Vagina (tissue), 2 donors: ENCODE results near the gene KCTD18. TPM values are rescaled to one million over a fixed set of nuclear protein-coding genes. Genes with fewer than 3 reads are reported as not detected.

Experiments used
- DNase-seq, 2 donors: peaks; one replicate each; pipeline ENCODE4 v3.0.0-alpha.2; 2017; ENCODE audit errors: extremely low spot score in 2 of 2
- H3K27ac ChIP-seq: fragments of 200-600 bp; sonication (generic); one replicate; pipeline ENCODE4 v1.5.1; 2019
- H3K27me3 ChIP-seq: fragments of 200-600 bp; sonication (generic); one replicate; pipeline ENCODE4 v1.5.1; 2019
- H3K36me3 ChIP-seq, 2 donors: fragments of 200-600 bp; sonication (generic); one replicate each; pipeline ENCODE4 v1.5.1; 2017 to 2019
- H3K4me1 ChIP-seq: fragments of 200-600 bp; sonication (generic); one replicate; pipeline ENCODE4 v1.5.1; 2019
- H3K4me3 ChIP-seq, 2 donors: fragments of 200-600 bp; sonication (generic); 1 replicate in 1 of 2; 2 replicates in 1 of 2; pipeline ENCODE4 v1.5.1; 2016 to 2019
- H3K9me3 ChIP-seq: fragments of 200-600 bp; sonication (generic); one replicate; pipeline ENCODE4 v1.5.1; 2019
- POLR2A ChIP-seq, 2 donors: fragments of 450-650 bp; IDR thresholded peaks; one replicate each; pipeline ENCODE4 v1.6.1; 2017; ENCODE audit warnings: antibody characterized with exemption in 2 of 2, mild to moderate bottlenecking in 2 of 2, moderate library complexity in 2 of 2
- POLR2AphosphoS5 ChIP-seq, 2 donors: sonication (generic); formaldehyde crosslinking; IDR thresholded peaks; one replicate each; pipeline ENCODE4 v1.9.0; 2017; ENCODE audit warnings: antibody characterized with exemption in 2 of 2, mild to moderate bottlenecking in 2 of 2, low read depth in 1 of 2; ENCODE audit not compliant: insufficient read depth in 1 of 2
- intact Hi-C: fragments of 100-400 bp; cut with DNase I; formaldehyde crosslinking; loops from one replicate; pipeline ENCODE4 v1.15.1; 2023
- total RNA-seq: library from RNA; depleted of rRNA; stranded (reverse); fragments of >200 nt; gene quantifications from one replicate; pipeline ENCODE4 v1.2.3, GENCODE V29; 2016
- TF ChIP-seq, protein P1 (sequence below), 3 experiments: fragments of 450-650 bp in 2 of 3; fragments of 200-600 bp in 1 of 3; sonication (generic) in 1 of 3; IDR thresholded peaks; one replicate each; pipeline ENCODE4 v1.5.1; 2017 to 2019; ENCODE audit warnings: antibody characterized with exemption in 3 of 3, mild to moderate bottlenecking in 2 of 3, moderate library complexity in 2 of 3

The KCTD18 gene
- total RNA-seq, 1 donor from 2014 or later = 16.9 TPM

DNA sequence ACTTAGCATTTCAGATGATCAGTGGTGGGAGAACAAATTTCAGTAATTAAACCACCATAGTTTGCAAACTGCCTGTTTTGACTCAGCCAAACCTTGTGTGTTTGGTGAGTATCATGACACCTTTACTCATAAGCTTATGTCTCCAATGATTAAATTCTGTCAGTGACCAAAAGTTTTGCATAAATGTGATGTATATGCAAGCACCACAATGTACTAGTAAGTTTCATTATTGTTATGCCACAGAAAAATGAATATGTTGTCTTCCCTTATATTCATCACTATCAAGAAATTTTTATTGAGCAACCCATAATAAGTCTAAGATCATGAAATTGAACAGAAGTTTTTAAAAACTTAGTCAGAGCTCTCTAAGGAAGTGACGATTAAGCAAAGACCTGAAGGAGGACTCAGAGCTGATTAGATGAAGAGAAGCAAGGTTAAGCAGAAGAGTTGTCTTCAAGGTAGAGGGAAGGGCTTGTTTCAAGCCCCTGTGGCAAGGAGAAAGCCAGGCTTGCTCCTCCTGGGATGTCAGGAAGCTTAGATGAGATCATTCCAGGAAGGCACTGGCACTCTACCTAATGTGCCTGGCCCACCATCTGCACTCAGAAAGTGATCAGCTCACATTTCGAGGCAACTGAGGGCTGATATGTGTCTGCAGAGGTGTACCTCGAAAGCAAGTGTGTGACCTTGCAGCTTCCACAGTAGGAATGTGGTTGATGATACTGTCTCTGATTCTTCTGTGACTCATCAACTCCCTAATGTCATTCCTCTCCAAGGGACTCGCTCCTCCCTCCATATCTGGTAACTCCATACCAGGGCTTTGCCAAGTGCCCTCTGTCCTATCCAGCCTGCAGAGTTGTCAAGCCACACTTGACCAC lies 54.7 kb downstream of the KCTD18 start:
- intact Hi-C loops = loop anchor here (10.0 kb wide), 1 partner anchor 150 kb away; the partner anchor contains the start of gene SPATS2L
- Histone ChIP-seq H3K27ac (no peak overlapping the region), H3K36me3 (peaks cover 0 to 9% of the 10 kb centered on the region in 2 donors), H3K27me3 (no peaks in the 10 kb centered on the region), H3K4me1 (peaks cover 19% of the 10 kb centered on the region), H3K4me3 (no peak overlapping the region), H3K9me3 (no peaks in the 10 kb centered on the region)
- DNase-seq = no peak
- TF ChIP-seq, protein P1, sequence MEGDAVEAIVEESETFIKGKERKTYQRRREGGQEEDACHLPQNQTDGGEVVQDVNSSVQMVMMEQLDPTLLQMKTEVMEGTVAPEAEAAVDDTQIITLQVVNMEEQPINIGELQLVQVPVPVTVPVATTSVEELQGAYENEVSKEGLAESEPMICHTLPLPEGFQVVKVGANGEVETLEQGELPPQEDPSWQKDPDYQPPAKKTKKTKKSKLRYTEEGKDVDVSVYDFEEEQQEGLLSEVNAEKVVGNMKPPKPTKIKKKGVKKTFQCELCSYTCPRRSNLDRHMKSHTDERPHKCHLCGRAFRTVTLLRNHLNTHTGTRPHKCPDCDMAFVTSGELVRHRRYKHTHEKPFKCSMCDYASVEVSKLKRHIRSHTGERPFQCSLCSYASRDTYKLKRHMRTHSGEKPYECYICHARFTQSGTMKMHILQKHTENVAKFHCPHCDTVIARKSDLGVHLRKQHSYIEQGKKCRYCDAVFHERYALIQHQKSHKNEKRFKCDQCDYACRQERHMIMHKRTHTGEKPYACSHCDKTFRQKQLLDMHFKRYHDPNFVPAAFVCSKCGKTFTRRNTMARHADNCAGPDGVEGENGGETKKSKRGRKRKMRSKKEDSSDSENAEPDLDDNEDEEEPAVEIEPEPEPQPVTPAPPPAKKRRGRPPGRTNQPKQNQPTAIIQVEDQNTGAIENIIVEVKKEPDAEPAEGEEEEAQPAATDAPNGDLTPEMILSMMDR (IDR thresholded peaks at IDR 0.05) = no peak
- no peak for TF ChIP-seq POLR2A (IDR thresholded peaks at IDR 0.05)
- TF ChIP-seq POLR2AphosphoS5 (IDR thresholded peaks at IDR 0.05; ENCODE audit: insufficient read depth in 1 of 2, low read depth in 1 of 2) = no peak

DNA sequence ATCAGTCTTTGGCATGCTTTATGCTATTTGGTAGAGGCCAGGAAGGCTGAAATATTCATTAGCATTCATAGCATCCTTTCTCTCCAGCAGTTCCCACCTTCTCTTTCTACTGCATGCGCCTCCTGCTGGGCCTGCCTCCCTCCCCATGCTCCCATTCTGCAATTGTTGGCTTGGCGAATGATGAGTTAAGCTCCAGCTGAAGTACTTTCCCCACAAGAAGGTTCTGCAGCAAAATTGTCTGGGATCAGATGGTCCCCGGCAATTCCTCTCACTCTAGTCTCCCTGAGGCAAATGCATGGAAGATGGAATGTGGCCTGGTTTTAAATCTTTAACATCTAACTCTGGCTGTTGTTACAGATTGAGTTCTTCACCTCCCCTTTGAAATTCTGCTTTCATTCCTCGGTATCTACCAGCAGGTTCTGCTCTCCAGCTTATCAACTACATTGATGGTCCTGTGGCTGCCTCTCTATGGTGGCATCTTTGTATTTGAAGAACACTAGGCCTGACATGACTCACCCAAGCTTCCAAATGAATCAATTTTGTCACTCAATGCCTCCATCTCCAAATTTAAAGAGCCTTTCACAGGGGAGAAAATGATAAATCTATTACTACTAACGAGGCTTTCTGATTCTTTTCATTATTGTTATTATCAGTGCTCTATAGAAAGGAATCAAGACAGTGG lies 55.9 kb downstream of the KCTD18 start:
- Histone ChIP-seq H3K4me1 (peaks cover 15% of the 10 kb centered on the region), H3K9me3 (no peaks in the 10 kb centered on the region), H3K36me3 (peaks cover 0 to 9% of the 10 kb centered on the region in 2 donors), H3K27ac (no peak overlapping the region), H3K4me3 (no peak overlapping the region), H3K27me3 (no peaks in the 10 kb centered on the region)
- TF ChIP-seq, protein P1 (IDR thresholded peaks at IDR 0.05) = no peak
- no peak for TF ChIP-seq POLR2AphosphoS5 (IDR thresholded peaks at IDR 0.05; ENCODE audit: insufficient read depth in 1 of 2, low read depth in 1 of 2)
- TF ChIP-seq POLR2A (IDR thresholded peaks at IDR 0.05) = no peak
- no peak for DNase-seq
- intact Hi-C loops = loop anchor here (10.0 kb wide), 1 partner anchor 149 kb away; the partner anchor contains the start of gene SPATS2L

DNA sequence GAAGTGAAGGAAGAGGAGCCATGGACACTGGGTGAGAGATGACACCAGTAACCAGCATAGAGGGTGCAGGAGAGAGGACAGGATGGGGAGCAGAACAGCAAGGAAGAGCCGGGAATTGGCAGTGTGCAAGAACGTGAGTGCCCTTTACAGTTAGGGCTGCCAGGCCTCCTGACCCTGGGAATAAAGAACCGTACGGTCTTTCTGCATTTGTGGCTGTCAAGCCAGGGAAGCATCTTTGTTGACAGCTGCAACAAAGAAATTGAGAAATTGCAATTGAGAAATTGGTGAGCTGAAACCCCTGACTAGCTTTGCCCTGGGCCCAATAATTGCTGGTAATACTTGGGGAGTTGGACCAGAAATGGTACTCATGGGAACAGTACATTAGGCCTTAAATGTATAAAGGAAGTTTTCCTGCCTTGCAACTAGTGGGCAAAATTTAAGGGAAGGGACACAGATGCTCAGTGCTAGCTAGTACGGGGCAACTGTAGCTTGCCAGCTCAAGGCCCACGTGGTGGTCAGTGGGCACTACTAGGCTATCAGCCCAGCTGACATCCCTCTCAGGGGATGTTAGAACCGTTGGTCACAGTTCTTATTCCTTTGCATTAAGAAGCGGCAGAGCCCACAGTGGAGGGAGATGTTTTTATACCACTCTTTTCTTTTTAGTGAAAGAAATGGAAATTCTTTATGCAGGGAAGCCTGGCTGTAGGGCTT lies 56.6 kb downstream of the KCTD18 start:
- H3K36me3 ChIP-seq = peaks cover 0 to 9% of the 10 kb centered on the region in 2 donors
- no peak for TF ChIP-seq POLR2AphosphoS5 (IDR thresholded peaks at IDR 0.05; ENCODE audit: insufficient read depth in 1 of 2, low read depth in 1 of 2)
- no peak for TF ChIP-seq POLR2A (IDR thresholded peaks at IDR 0.05)
- TF ChIP-seq, protein P1 (IDR thresholded peaks at IDR 0.05) = no peak
- no peaks in the 10 kb centered on the region for H3K9me3 ChIP-seq
- intact Hi-C loops = loop anchor here (10.0 kb wide), 1 partner anchor 148 kb away; the partner anchor contains the start of gene SPATS2L
- H3K27me3 ChIP-seq = no peaks in the 10 kb centered on the region
- H3K4me1 ChIP-seq = peaks cover 14% of the 10 kb centered on the region
- H3K4me3 ChIP-seq = no peak overlapping the region
- no peak for DNase-seq
- H3K27ac ChIP-seq = no peak overlapping the region

DNA sequence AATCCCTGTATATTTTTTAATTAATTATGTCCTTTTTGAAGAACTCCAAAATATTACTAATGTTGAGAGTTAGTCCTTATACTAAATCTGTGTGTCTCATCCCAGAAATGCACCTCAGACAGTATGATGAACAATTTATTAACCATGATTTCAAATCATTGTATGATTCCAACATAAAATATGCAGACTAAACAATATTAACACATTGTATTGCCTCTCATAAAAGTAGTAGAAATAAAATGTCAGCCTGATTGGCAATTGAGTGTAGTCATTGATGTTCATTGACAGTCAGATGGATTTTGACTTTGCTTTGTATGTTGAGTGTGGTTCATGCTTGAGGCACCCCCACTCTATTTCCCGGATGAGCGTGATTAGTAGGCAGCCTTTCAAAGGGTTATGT lies 57.5 kb downstream of the KCTD18 start:
- Histone ChIP-seq H3K4me3 (no peak overlapping the region), H3K27me3 (no peaks in the 10 kb centered on the region), H3K4me1 (peaks cover 14% of the 10 kb centered on the region), H3K9me3 (no peaks in the 10 kb centered on the region), H3K27ac (no peak overlapping the region), H3K36me3 (peaks cover 0 to 9% of the 10 kb centered on the region in 2 donors)
- DNase-seq = no peak
- TF ChIP-seq POLR2AphosphoS5 (IDR thresholded peaks at IDR 0.05; ENCODE audit: insufficient read depth in 1 of 2, low read depth in 1 of 2) (no peak), POLR2A (IDR thresholded peaks at IDR 0.05) (no peak)
- TF ChIP-seq, protein P1 (IDR thresholded peaks at IDR 0.05) = no peak
- intact Hi-C loops = loop anchor here (10.0 kb wide), 1 partner anchor 148 kb away; the partner anchor contains the start of gene SPATS2L
